AG04450 (cell line): ENCODE data around the gene PKDREJ. TPM values are rescaled to one million over a fixed set of nuclear protein-coding genes. Genes with fewer than 3 reads are reported as not detected.

Experiments
- CTCF ChIA-PET: fragments of 300-600, 350-600 bp; formaldehyde crosslinking; extraction: SDS; loops from one replicate; lab custom pipeline; 2022; ENCODE audit warnings: antibody characterized with exemption, inconsistent platforms; lab: Charles Lee
- POLR2A ChIA-PET: fragments of 350-600 bp; formaldehyde crosslinking; extraction: SDS; loops from one replicate; lab custom pipeline; 2021; ENCODE audit warnings: antibody characterized with exemption, inconsistent platforms; lab: Yijun Ruan, JAX
- DNase-seq: peaks from one replicate; pipeline ENCODE4 v3.0.0-alpha.2; 2011; ENCODE audit warnings: low read depth, low spot score
- H3K27ac ChIP-seq: one replicate; pipeline ENCODE4 v1.5.1; 2012; ENCODE audit warnings: low read depth, low read length, control low read depth
- H3K27me3 ChIP-seq: one replicate; pipeline ENCODE4 v1.6.0; 2012; ENCODE audit warnings: low read length; ENCODE audit not compliant: control insufficient read depth, insufficient read depth
- H3K4me3 ChIP-seq: 2 replicates; pipeline ENCODE4 v1.5.1; 2011; ENCODE audit warnings: mild to moderate bottlenecking, low read depth, low read length, control low read depth
- H3K9me3 ChIP-seq: 2 replicates; pipeline ENCODE4 v1.5.1; 2012; ENCODE audit warnings: low read length; ENCODE audit not compliant: control insufficient read depth, insufficient read depth
- polyA plus RNA-seq: library from polyadenylated mRNA; depleted of rRNA; stranded (reverse); fragments of >200 nt; gene quantifications from 2 replicates; pipeline ENCODE4 v1.2.3, GENCODE V29; 2011
- TF ChIP-seq, protein P1 (sequence below): IDR thresholded peaks from 2 replicates; pipeline ENCODE4 v1.5.1; 2011; ENCODE audit warnings: low read depth, low read length, control low read depth, inconsistent platforms

The PKDREJ gene
- polyA plus RNA-seq, 1 experiment = 0.01 TPM

DNA sequence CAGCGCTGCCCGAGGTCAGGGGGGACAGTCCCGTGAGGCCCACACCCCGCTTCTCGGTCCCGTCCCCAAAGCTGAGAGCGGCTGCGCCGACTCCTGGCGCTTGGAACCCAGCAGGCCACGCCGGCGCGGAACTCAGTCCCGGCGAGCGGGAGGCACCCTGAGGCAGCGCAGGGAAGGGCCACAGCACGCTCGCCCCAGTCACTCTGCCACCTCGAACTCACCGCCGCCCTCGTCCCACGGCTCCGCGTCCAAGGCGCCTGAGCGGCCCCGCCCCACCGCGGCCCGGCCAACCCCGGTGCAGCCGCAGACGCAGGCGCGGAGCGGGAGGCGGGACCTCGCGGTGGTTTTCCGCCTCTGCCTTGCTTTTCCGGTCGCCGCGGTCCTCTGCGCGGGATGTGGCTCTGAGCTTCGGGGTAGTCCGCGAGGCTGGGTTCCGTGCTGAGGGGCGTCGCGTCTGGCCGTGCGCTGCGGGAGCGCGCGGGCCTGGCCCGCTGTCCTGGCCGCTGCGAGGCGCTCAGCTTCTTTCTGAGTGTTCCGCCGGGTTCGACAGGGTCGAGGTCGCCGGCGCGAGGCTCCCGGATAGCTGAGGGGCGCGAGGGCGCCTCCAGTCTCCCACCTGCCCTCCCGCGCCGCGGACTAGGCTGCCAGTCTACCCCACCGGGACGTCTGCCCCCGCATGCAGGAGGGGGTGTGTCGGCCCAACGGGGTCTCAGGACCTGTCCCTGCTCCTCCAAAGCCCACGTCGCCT lies 12.9 kb downstream of the PKDREJ start, which contains the start of gene CDPF1:
Gene CDPF1 (minus strand): TSS at position 259 of the 748 bp plus-strand sequence. CDS start 2,009 bp downstream, outside the sequence.
- DNase-seq = peak; percentile 37
- H3K4me3 ChIP-seq = peak within 1 kb of the TSS; percentile 86
- TF ChIP-seq, protein P1, sequence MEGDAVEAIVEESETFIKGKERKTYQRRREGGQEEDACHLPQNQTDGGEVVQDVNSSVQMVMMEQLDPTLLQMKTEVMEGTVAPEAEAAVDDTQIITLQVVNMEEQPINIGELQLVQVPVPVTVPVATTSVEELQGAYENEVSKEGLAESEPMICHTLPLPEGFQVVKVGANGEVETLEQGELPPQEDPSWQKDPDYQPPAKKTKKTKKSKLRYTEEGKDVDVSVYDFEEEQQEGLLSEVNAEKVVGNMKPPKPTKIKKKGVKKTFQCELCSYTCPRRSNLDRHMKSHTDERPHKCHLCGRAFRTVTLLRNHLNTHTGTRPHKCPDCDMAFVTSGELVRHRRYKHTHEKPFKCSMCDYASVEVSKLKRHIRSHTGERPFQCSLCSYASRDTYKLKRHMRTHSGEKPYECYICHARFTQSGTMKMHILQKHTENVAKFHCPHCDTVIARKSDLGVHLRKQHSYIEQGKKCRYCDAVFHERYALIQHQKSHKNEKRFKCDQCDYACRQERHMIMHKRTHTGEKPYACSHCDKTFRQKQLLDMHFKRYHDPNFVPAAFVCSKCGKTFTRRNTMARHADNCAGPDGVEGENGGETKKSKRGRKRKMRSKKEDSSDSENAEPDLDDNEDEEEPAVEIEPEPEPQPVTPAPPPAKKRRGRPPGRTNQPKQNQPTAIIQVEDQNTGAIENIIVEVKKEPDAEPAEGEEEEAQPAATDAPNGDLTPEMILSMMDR = no peak
- H3K27me3 ChIP-seq = no peaks in the 10 kb centered on the region
- ChIA-PET POLR2A (interaction anchor here (0.5 to 1.3 kb wide), 7 partner anchors 19 to 520 kb away, joined by 3 to 8 read pairs (median 4); no protein-coding TSS in a partner anchor), CTCF (no interaction called here)
- H3K27ac ChIP-seq = peak within 1 kb of the TSS; percentile 57
- peaks cover 3% of the 10 kb centered on the region; the same call in 1 of the 2 replicates for H3K9me3 ChIP-seq

DNA sequence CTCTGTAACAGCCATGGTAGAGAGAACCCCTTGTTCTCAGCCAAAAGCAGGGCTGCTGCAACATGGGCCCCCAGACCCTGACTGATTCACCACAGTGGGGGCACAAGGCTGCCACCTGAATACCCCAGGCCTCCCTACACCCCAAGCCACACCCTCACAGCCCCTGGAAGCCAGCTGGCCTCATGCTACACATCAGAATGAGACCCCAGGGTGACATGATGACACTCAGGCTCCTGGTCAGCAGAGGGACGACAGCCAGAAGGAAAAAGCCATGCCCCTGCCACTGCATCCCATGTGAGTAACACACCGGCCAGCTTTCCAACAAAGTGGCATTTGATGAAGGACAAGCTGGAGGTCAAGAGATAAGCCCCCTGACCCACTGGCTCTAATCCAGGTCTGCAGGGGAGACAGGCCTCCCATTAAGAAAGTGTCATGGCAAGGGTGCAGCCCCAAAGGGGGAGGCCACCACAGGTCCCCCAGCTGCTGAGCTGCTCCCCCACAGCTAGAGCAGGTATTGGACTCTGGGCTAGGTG lies 15.6 kb downstream of the PKDREJ start:
- no peak overlapping the region for H3K4me3 ChIP-seq
- POLR2A ChIA-PET = no interaction called here
- no peak overlapping the region for H3K27ac ChIP-seq
- H3K9me3 ChIP-seq = peaks cover 3% of the 10 kb centered on the region; the same call in 1 of the 2 replicates
- CTCF ChIA-PET = interaction anchor here (0.5 kb wide), 1 partner anchor 241 kb away, joined by 3 read pairs; no protein-coding TSS in a partner anchor
- H3K27me3 ChIP-seq = no peaks in the 10 kb centered on the region
- no peak for DNase-seq
- TF ChIP-seq, protein P1 = no peak

DNA sequence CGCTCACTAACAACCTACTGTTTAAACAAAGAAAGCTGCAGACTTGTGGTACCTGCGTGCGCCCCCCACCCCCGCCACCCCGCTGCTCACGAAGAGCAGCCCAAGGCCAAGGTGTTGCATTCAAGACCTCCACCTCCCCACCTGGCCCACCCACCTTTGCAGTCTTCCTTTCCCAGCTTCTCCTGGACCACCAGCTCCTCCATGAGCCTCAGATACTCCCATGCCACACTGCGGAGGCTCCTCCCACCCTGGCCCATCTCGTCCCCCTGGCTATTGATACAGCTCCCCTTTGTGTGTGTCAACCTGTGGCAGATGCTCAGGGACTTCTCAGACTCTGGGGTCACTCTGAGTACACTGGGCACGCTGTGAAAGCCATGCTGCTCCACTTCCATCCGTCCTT lies 17.0 kb downstream of the PKDREJ start:
- CTCF ChIA-PET = interaction anchor here (0.6 to 1.4 kb wide), 3 partner anchors 22 to 252 kb away, joined by 3 read pairs; partner anchors contain the start of gene TTC38
- Histone ChIP-seq H3K27me3 (no peaks in the 10 kb centered on the region), H3K4me3 (no peak overlapping the region), H3K9me3 (peaks cover 3% of the 10 kb centered on the region; the same call in 1 of the 2 replicates), H3K27ac (no peak overlapping the region)
- POLR2A ChIA-PET = no interaction called here
- TF ChIP-seq, protein P1 = no peak
- no peak for DNase-seq

DNA sequence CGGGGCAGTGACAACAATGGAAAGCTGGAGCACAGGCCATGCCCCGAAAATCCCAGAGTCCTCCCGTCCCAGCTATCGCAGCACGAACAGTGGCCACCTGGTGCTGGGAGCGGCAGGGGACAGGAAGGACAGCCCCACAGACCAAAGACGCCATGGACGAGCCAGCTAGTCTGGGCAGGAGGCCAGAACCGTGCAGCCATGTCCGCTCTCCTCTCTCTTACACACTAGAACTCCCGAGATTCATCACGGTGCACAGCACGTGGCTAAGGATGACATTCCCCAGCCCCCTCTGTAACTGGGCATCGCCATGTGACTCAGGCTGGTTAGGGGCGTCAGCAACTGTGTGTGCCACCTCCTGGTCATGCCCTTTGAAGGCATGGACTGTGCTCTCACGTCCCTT lies 17.6 kb downstream of the PKDREJ start:
- H3K4me3 ChIP-seq = no peak overlapping the region
- POLR2A ChIA-PET = no interaction called here

More for the DNA sequence above, 17.6 kb downstream of the PKDREJ start:
- H3K27ac ChIP-seq = no peak overlapping the region
- H3K27me3 ChIP-seq = no peaks in the 10 kb centered on the region
- no peaks in the 10 kb centered on the region; the same call in 1 of the 2 replicates for H3K9me3 ChIP-seq
- DNase-seq = no peak
- CTCF ChIA-PET = interaction anchor here (0.6 to 1.4 kb wide), 3 partner anchors 22 to 298 kb away, joined by 3 to 4 read pairs (median 3); partner anchors contain the start of gene TTC38
- TF ChIP-seq, protein P1 = no peak
